H9 (cell line): Measurements from ENCODE around the gene U2AF1L4. TPM values are rescaled to one million over a fixed set of nuclear protein-coding genes. Genes with fewer than 3 reads are reported as not detected.

ENCODE experiments used
- DNase-seq: peaks from one replicate; pipeline ENCODE4 v3.0.0-alpha.2; 2017
- H2AFZ ChIP-seq: one replicate; pipeline ENCODE4 v1.6.1; 2013; ENCODE audit warnings: mild to moderate bottlenecking, low read length, control low read depth, moderate library complexity
- H2AK5ac ChIP-seq: 2 replicates; pipeline ENCODE4 v1.6.1; 2013; ENCODE audit warnings: low read length, control low read depth, mixed read lengths; ENCODE audit not compliant: insufficient read length
- H2BK120ac ChIP-seq: one replicate; pipeline ENCODE4 v1.6.1; 2013; ENCODE audit warnings: low read depth, mild to moderate bottlenecking, low read length, control low read depth, inconsistent platforms; ENCODE audit not compliant: poor library complexity, severe bottlenecking
- H2BK12ac ChIP-seq: 2 replicates; pipeline ENCODE4 v1.6.1; 2013; ENCODE audit warnings: low read length, control low read depth, mixed read lengths, low read depth; ENCODE audit not compliant: insufficient read length
- H2BK15ac ChIP-seq: 2 replicates; pipeline ENCODE4 v1.6.1; 2013; ENCODE audit warnings: low read depth, low read length, control low read depth
- H2BK20ac ChIP-seq: one replicate; pipeline ENCODE4 v1.6.1; 2013; ENCODE audit warnings: low read depth, mild to moderate bottlenecking, low read length, control low read depth, inconsistent platforms; ENCODE audit not compliant: poor library complexity, severe bottlenecking
- H2BK5ac ChIP-seq: 2 replicates; pipeline ENCODE4 v1.6.1; 2013; ENCODE audit warnings: low read length, control low read depth, mixed read lengths; ENCODE audit not compliant: insufficient read length
- H3K14ac ChIP-seq: 2 replicates; pipeline ENCODE4 v1.6.1; 2013; ENCODE audit warnings: low read length, control low read depth; ENCODE audit not compliant: insufficient read depth
- H3K18ac ChIP-seq: 2 replicates; pipeline ENCODE4 v1.6.1; 2013; ENCODE audit warnings: low read depth, mild to moderate bottlenecking, mixed read lengths, low read length, control low read depth; ENCODE audit not compliant: insufficient read length
- H3K23ac ChIP-seq: 2 replicates; pipeline ENCODE4 v1.6.1; 2013; ENCODE audit warnings: low read length, control low read depth, mixed read lengths, low read depth; ENCODE audit not compliant: insufficient read length
- H3K23me2 ChIP-seq: 2 replicates; pipeline ENCODE4 v1.6.1; 2013; ENCODE audit warnings: low read depth, mild to moderate bottlenecking, mixed read lengths, low read length, control low read depth; ENCODE audit not compliant: insufficient read length, poor library complexity, severe bottlenecking
- H3K27ac ChIP-seq: 2 replicates; pipeline ENCODE4 v1.5.1; 2013; ENCODE audit warnings: low read length, control low read depth, mixed read lengths, low read depth; ENCODE audit not compliant: insufficient read length
- H3K27me3 ChIP-seq: 2 replicates; pipeline ENCODE4 v1.6.1; 2013; ENCODE audit warnings: low read length, control low read depth, inconsistent platforms; ENCODE audit not compliant: insufficient read depth
- H3K4ac ChIP-seq: 2 replicates; pipeline ENCODE4 v1.6.1; 2013; ENCODE audit warnings: low read depth, mild to moderate bottlenecking, control low read depth, inconsistent platforms, low read length, moderate library complexity
- H3K4me1 ChIP-seq: 2 replicates; pipeline ENCODE4 v1.6.1; 2013; ENCODE audit warnings: low read length, control low read depth, inconsistent platforms; ENCODE audit not compliant: insufficient read depth
- H3K4me2 ChIP-seq: 2 replicates; pipeline ENCODE4 v1.6.1; 2013; ENCODE audit warnings: low read length, control low read depth, mixed read lengths; ENCODE audit not compliant: insufficient read length, insufficient read depth
- H3K56ac ChIP-seq: 2 replicates; pipeline ENCODE4 v1.6.1; 2013; ENCODE audit warnings: low read depth, mild to moderate bottlenecking, mixed read lengths, low read length, control low read depth; ENCODE audit not compliant: insufficient read length
- H3K79me1 ChIP-seq: 2 replicates; pipeline ENCODE4 v1.6.1; 2013; ENCODE audit warnings: low read depth, mild to moderate bottlenecking, moderate library complexity, low read length, control low read depth, inconsistent platforms; ENCODE audit not compliant: insufficient read depth, poor library complexity, severe bottlenecking
- H3K79me2 ChIP-seq: 2 replicates; pipeline ENCODE4 v1.6.1; 2013; ENCODE audit warnings: low read length, control low read depth, inconsistent platforms; ENCODE audit not compliant: insufficient read depth
- H3K9ac ChIP-seq: 2 replicates; pipeline ENCODE4 v1.6.1; 2013; ENCODE audit warnings: low read length, control low read depth, mixed read lengths; ENCODE audit not compliant: insufficient read length; ENCODE audit errors: extremely low read depth
- H3K9me3 ChIP-seq: one replicate; pipeline ENCODE4 v1.6.1; 2013; ENCODE audit warnings: low read depth, low read length, inconsistent platforms; ENCODE audit not compliant: control insufficient read depth
- H3T11ph ChIP-seq: one replicate; pipeline ENCODE4 v1.6.1; 2013; ENCODE audit warnings: mild to moderate bottlenecking, low read length, control low read depth, inconsistent platforms
- H4K20me1 ChIP-seq: one replicate; pipeline ENCODE4 v1.6.1; 2013; ENCODE audit not compliant: control insufficient read depth, insufficient read length, insufficient read depth
- H4K5ac ChIP-seq: 2 replicates; pipeline ENCODE4 v1.6.1; 2013; ENCODE audit warnings: low read depth, mild to moderate bottlenecking, mixed read lengths, low read length, control low read depth; ENCODE audit not compliant: insufficient read length
- H4K8ac ChIP-seq: replicated peaks from 2 replicates; pipeline ENCODE4 v1.6.1; 2013; ENCODE audit warnings: low read length, control low read depth, mixed read lengths, low read depth; ENCODE audit not compliant: insufficient read length
- H4K91ac ChIP-seq: 2 replicates; pipeline ENCODE4 v1.6.1; 2013; ENCODE audit warnings: low read depth, mild to moderate bottlenecking, moderate library complexity, mixed read lengths, low read length, control low read depth; ENCODE audit not compliant: insufficient read length
- H3K27ac Mint-ChIP-seq, 3 experiments: 2 replicates in 2 of 3; 3 replicates in 1 of 3; pipeline ENCODE4 v1.8.0; 2020 to 2021; ENCODE audit warnings: mixed read lengths in 3 of 3, mild to moderate bottlenecking in 1 of 3, moderate library complexity in 1 of 3
- H3K27me3 Mint-ChIP-seq: 2 replicates; pipeline ENCODE4 v1.8.0; 2021; ENCODE audit warnings: low read depth, mild to moderate bottlenecking, moderate library complexity, mixed read lengths
- H3K36me3 Mint-ChIP-seq, 3 experiments: 2 replicates in 2 of 3; 3 replicates in 1 of 3; pipeline ENCODE4 v1.8.0; 2020 to 2021; ENCODE audit warnings: low read depth in 3 of 3, mixed read lengths in 3 of 3; ENCODE audit not compliant: insufficient read depth in 1 of 3
- H3K4me1 Mint-ChIP-seq, 2 experiments: 2 replicates each; pipeline ENCODE4 v1.8.0; 2020; ENCODE audit warnings: mixed read lengths in 2 of 2
- H3K4me3 Mint-ChIP-seq, 2 experiments: 2 replicates in 1 of 2; 3 replicates in 1 of 2; pipeline ENCODE4 v1.8.0; 2020 to 2021; ENCODE audit warnings: mild to moderate bottlenecking in 2 of 2, mixed read lengths in 2 of 2, moderate library complexity in 1 of 2
- H3K9me3 Mint-ChIP-seq, 2 experiments: 2 replicates in 1 of 2; 3 replicates in 1 of 2; pipeline ENCODE4 v1.8.0; 2020; ENCODE audit warnings: mild to moderate bottlenecking in 2 of 2, mixed read lengths in 2 of 2, moderate library complexity in 1 of 2
- WGBS: extraction: QIAGEN DNeasy Blood & Tissue Kit; methylation state at CpG from one replicate; pipeline ENCODE4 v1.1.7; 2013; ENCODE audit warnings: missing lambda C conversion rate, low lambda C conversion rate, mixed read lengths; ENCODE audit not compliant: insufficient read length; ENCODE audit errors: extremely low coverage; 5-methylcytosine and 5-hydroxymethylcytosine counted together
- total RNA-seq: library from RNA; stranded (reverse); gene quantifications from 2 replicates; pipeline ENCODE4 v1.2.1, GENCODE V29; 2021
- TF ChIP-seq, protein P1 (sequence below): fragments of 200-600 bp; sonication (generic); conservative IDR thresholded peaks from 3 replicates; pipeline ENCODE4 v1.8.0; 2021; ENCODE audit warnings: antibody characterized with exemption, mild to moderate bottlenecking

The U2AF1L4 gene
- total RNA-seq, 1 experiment from 2014 or later = 16.8 TPM

GRCh38 chr19:35774274-35775045 lies 29.2 kb upstream of the U2AF1L4 start:
- Histone ChIP-seq H3K4me2 (no peak overlapping the region), H2AK5ac (no peak overlapping the region), H3K18ac (no peak overlapping the region), H4K5ac (no peak overlapping the region), H3K27me3 (no peaks in the 10 kb centered on the region), H3K14ac (no peak overlapping the region), H3K23ac (no peak overlapping the region), H3K56ac (no peak overlapping the region), H4K91ac (no peak overlapping the region), H3K23me2 (peaks cover 5% of the 10 kb centered on the region), H3K79me2 (no peaks in the 10 kb centered on the region), H2BK20ac (no peak overlapping the region), H2BK15ac (no peak overlapping the region), H3T11ph (no peak overlapping the region), H3K27ac (no peak overlapping the region), H2BK12ac (no peak overlapping the region), H4K20me1 (no peaks in the 10 kb centered on the region), H4K8ac (no peak overlapping the region), H3K9ac (no peak overlapping the region), H3K9me3 (no peaks in the 10 kb centered on the region), H2BK5ac (no peak overlapping the region), H2AFZ (no peak overlapping the region), H3K4ac (no peak overlapping the region), H3K79me1 (no peaks in the 10 kb centered on the region), H2BK120ac (no peak overlapping the region), H3K4me1 (peaks cover 5% of the 10 kb centered on the region; the same call in 1 of the 2 replicates)
- TF ChIP-seq, protein P1, sequence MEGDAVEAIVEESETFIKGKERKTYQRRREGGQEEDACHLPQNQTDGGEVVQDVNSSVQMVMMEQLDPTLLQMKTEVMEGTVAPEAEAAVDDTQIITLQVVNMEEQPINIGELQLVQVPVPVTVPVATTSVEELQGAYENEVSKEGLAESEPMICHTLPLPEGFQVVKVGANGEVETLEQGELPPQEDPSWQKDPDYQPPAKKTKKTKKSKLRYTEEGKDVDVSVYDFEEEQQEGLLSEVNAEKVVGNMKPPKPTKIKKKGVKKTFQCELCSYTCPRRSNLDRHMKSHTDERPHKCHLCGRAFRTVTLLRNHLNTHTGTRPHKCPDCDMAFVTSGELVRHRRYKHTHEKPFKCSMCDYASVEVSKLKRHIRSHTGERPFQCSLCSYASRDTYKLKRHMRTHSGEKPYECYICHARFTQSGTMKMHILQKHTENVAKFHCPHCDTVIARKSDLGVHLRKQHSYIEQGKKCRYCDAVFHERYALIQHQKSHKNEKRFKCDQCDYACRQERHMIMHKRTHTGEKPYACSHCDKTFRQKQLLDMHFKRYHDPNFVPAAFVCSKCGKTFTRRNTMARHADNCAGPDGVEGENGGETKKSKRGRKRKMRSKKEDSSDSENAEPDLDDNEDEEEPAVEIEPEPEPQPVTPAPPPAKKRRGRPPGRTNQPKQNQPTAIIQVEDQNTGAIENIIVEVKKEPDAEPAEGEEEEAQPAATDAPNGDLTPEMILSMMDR = no peak
- peaks cover 0 to 8% (median 2%) of the 10 kb centered on the region in 3 experiments; a peak in 3 of 7 replicates for H3K36me3 Mint-ChIP-seq
- H3K4me1 Mint-ChIP-seq = peaks cover 25 to 29% of the 10 kb centered on the region in 2 experiments
- H3K27me3 Mint-ChIP-seq = peaks cover 45% of the 10 kb centered on the region
- no peaks in the 10 kb centered on the region; a peak in 1 of 5 replicates for H3K9me3 Mint-ChIP-seq
- peak; percentile 36 for DNase-seq
- peak overlapping the region in 1 of 2 experiments; percentile 88; a peak in 3 of 5 replicates for H3K4me3 Mint-ChIP-seq
- H3K27ac Mint-ChIP-seq = no peak overlapping the region
- no CpG with 5 or more reads among the region's 16 CpGs for WGBS
